OCI-LY3 (cell line): ENCODE results near the gene HPCAL1.

Source experiments
- H2AFZ ChIP-seq: fragments of 200-600, 300-600 bp; shearing (Covaris generic); 2 replicates; pipeline ENCODE4 v1.6.0; 2014; ENCODE audit warnings: antibody characterized with exemption, low read depth, low read length
- H3K27ac ChIP-seq: fragments of 200-600, 300-600 bp; sonication (generic); 2 replicates; pipeline ENCODE4 v1.5.1; 2014; ENCODE audit warnings: mild to moderate bottlenecking, low read length, moderate library complexity, mixed read lengths
- H3K27me3 ChIP-seq: fragments of 200-600, 300-600 bp; sonication (generic); 2 replicates; pipeline ENCODE4 v1.6.1; 2014; ENCODE audit warnings: low read depth, low read length, mixed read lengths
- H3K36me3 ChIP-seq: fragments of 200-600, 300-600 bp; sonication (generic); replicated peaks from 2 replicates; pipeline ENCODE3; 2014; ENCODE audit warnings: low read depth, low read length, mixed read lengths
- H3K4me1 ChIP-seq: fragments of 300-600, 200-600 bp; sonication (generic); 2 replicates; pipeline ENCODE4 v1.6.1; 2014; ENCODE audit warnings: low read length, mixed read lengths
- H3K4me2 ChIP-seq: fragments of 200-600, 300-600 bp; sonication (generic); 2 replicates; pipeline ENCODE4 v1.6.1; 2014; ENCODE audit warnings: low read length, mixed read lengths
- H3K4me3 ChIP-seq: fragments of 300-600, 200-600 bp; sonication (generic); 2 replicates; pipeline ENCODE4 v1.5.1; 2014; ENCODE audit warnings: antibody characterized with exemption, mild to moderate bottlenecking, low read length, moderate library complexity
- H3K79me2 ChIP-seq: fragments of 300-600, 200-600 bp; shearing (Covaris generic); 2 replicates; pipeline ENCODE4 v1.6.1; 2014; ENCODE audit warnings: mild to moderate bottlenecking, low read length, mixed read lengths
- H3K9ac ChIP-seq: fragments of 300-600, 200-600 bp; shearing (Covaris generic); 2 replicates; pipeline ENCODE4 v1.6.0; 2014; ENCODE audit warnings: mild to moderate bottlenecking, low read length, moderate library complexity
- H3K9me3 ChIP-seq: fragments of 200-600, 300-600 bp; shearing (Covaris generic); 2 replicates; pipeline ENCODE4 v1.6.1; 2014; ENCODE audit warnings: low read length, mixed read lengths; ENCODE audit not compliant: insufficient read depth
- H4K20me1 ChIP-seq: fragments of 200-600, 300-600 bp; sonication (generic); 2 replicates; pipeline ENCODE4 v1.6.1; 2016; ENCODE audit warnings: low read length, mixed read lengths; ENCODE audit not compliant: insufficient read depth
- CTCF ChIP-seq: fragments of 200-600, 300-600 bp; sonication (generic); IDR thresholded peaks from 2 replicates; pipeline ENCODE4 v1.5.1; 2014; ENCODE audit warnings: antibody characterized with exemption, low read length, low read depth
- EZH2phosphoT487 ChIP-seq: fragments of 200-600 bp; shearing (Covaris generic); IDR thresholded peaks from 2 replicates; pipeline ENCODE4 v1.6.1; 2018; ENCODE audit warnings: antibody characterized with exemption, mixed run types, low read depth

HPCAL1 gene

DNA sequence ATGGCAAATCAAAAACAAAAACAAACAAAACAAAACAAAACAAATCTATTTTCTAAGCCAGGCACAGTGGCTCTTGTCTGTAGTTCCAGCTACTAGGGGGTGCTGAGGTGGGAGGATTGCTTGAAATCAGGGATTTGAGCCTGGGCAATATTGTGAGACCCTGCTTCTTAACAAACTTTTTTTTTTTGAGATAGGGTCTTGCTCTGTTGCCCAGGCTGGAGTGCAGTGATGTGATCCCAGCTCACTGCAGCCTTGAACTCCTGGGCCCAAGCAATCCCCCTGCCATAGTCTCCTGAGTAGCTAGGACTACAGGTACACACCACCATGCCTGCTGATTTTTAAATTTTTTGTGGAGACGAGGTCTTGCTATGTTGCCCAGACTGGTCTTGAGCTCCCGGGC is 6.2 kb downstream of the HPCAL1 start:
- no peak for TF ChIP-seq CTCF
- no peak for TF ChIP-seq EZH2phosphoT487

DNA sequence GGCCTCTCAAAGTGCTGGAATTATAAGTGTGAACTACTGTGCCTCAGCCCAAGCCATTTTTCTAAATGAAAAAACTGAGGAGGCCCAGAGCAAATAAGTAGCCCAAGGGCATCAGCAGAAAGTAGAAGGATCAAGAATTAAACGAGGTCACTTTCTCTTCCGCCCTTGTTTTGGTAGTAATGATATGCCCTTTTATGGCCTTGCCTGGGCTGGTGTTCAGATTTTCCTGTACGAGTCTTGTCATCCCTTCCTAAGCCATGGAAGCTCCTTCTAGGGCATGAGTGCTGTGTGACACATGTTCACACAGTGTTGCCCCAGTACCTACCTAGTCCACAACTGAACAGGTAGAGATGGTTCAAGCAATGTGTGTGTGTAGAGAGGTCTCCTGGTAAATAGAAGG is 6.6 kb downstream of the HPCAL1 start:
- no peak overlapping the region for H2AFZ ChIP-seq
- H3K4me1 ChIP-seq, result peaks cover 3% of the 10 kb centered on the region; the same call in 1 of the 2 replicates
- H3K4me2 ChIP-seq, result no peak overlapping the region
- no peak overlapping the region for H3K4me3 ChIP-seq
- H4K20me1 ChIP-seq, result peaks cover 57% of the 10 kb centered on the region
- H3K27ac ChIP-seq, result no peak overlapping the region
- TF ChIP-seq CTCF (no peak), EZH2phosphoT487 (no peak)
- no peak overlapping the region for H3K9ac ChIP-seq
- H3K9me3 ChIP-seq, result no peaks in the 10 kb centered on the region
- no peaks in the 10 kb centered on the region for H3K36me3 ChIP-seq
- H3K27me3 ChIP-seq, result peaks cover 23% of the 10 kb centered on the region
- no peaks in the 10 kb centered on the region for H3K79me2 ChIP-seq

More for the DNA sequence above, 6.2 kb downstream of the HPCAL1 start:
- H3K79me2 ChIP-seq, result no peaks in the 10 kb centered on the region
- H3K4me1 ChIP-seq, result peaks cover 5% of the 10 kb centered on the region; the same call in 1 of the 2 replicates
- no peak overlapping the region for H3K4me2 ChIP-seq
- H4K20me1 ChIP-seq, result peaks cover 60% of the 10 kb centered on the region
- H3K9ac ChIP-seq, result no peak overlapping the region
- H3K27ac ChIP-seq, result no peak overlapping the region
- H3K27me3 ChIP-seq, result peaks cover 27% of the 10 kb centered on the region
- H2AFZ ChIP-seq, result no peak overlapping the region
- no peaks in the 10 kb centered on the region for H3K9me3 ChIP-seq
- no peak overlapping the region for H3K4me3 ChIP-seq
- H3K36me3 ChIP-seq, result no peaks in the 10 kb centered on the region

GRCh38 chr2:10310309-10310888 is 7.7 kb downstream of the HPCAL1 start:
- no peaks in the 10 kb centered on the region for H3K79me2 ChIP-seq
- H2AFZ ChIP-seq, result no peak overlapping the region
- H3K4me3 ChIP-seq, result no peak overlapping the region
- no peak overlapping the region for H3K9ac ChIP-seq
- H4K20me1 ChIP-seq, result peaks cover 46% of the 10 kb centered on the region
- no peaks in the 10 kb centered on the region for H3K9me3 ChIP-seq
- H3K4me2 ChIP-seq, result no peak overlapping the region
- no peak overlapping the region for H3K27ac ChIP-seq
- TF ChIP-seq EZH2phosphoT487 (no peak), CTCF (no peak)
- H3K4me1 ChIP-seq, result no peaks in the 10 kb centered on the region; the same call in 1 of the 2 replicates
- no peaks in the 10 kb centered on the region for H3K36me3 ChIP-seq
- peaks cover 12% of the 10 kb centered on the region for H3K27me3 ChIP-seq

DNA sequence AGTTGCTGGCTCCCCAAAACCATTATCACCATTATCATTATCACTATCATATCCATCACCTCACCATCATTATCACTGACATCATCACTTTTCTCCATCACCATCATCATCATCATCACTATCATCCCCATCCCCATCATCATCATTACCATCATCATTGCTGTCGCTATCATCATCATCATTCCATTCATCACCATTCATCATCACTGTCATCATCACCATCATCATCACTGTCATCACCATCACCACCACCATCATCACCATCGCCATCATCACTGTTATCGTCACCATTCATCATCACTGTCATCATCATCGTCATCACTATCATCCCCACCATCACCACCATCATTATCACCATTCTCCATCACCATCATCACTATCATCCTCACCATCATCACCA is 9.0 kb downstream of the HPCAL1 start:
- no peaks in the 10 kb centered on the region for H3K79me2 ChIP-seq
- H3K9ac ChIP-seq, result no peak overlapping the region
- H3K4me2 ChIP-seq, result no peak overlapping the region
- no peak overlapping the region for H3K27ac ChIP-seq
- no peak overlapping the region for H2AFZ ChIP-seq
- H3K36me3 ChIP-seq, result no peaks in the 10 kb centered on the region
- H3K9me3 ChIP-seq, result no peaks in the 10 kb centered on the region
- H3K4me3 ChIP-seq, result no peak overlapping the region
- peaks cover 1% of the 10 kb centered on the region; the same call in 1 of the 2 replicates for H3K27me3 ChIP-seq
- TF ChIP-seq CTCF (no peak), EZH2phosphoT487 (no peak)
- peaks cover 36% of the 10 kb centered on the region; the same call in 1 of the 2 replicates for H4K20me1 ChIP-seq
- H3K4me1 ChIP-seq, result no peaks in the 10 kb centered on the region
